ENCODE measurements around the gene SCAI.
"Not testable (repeated sequence)": the region's sequence is repeated elsewhere in the genome, so short reads cannot be mapped to it uniquely, and the experiment has no call there.

Gene SCAI

GRCh38 chr9:125012013-125012412 lies 131.3 kb downstream of the SCAI start:
- not testable (repeated sequence) for DNase-seq

- no peak for DNase-seq
Measured at GRCh38 chr9:125008599-125008998, 134.7 kb downstream of the SCAI start.

- no peak for DNase-seq
Measured at GRCh38 chr9:125003332-125003731, 140.0 kb downstream of the SCAI start.

- DNase-seq, result no peak
Measured at GRCh38 chr9:124983698-124984097, 159.6 kb downstream of the SCAI start.

GRCh38 chr9:124980431-124980830 lies 162.9 kb downstream of the SCAI start:
- DNase-seq, result no peak

- DNase-seq, result peak; percentile 17
Measured at GRCh38 chr9:124975131-124975530, 168.2 kb downstream of the SCAI start.

- DNase-seq, result no peak
Measured at GRCh38 chr9:124973807-124974206, 169.5 kb downstream of the SCAI start.

GRCh38 chr9:124972241-124972770 lies 171.0 kb downstream of the SCAI start:
- no peak for DNase-seq

GRCh38 chr9:124969401-124969800 lies 173.9 kb downstream of the SCAI start:
- no peak for DNase-seq

- DNase-seq, result no peak
Measured at GRCh38 chr9:124968238-124968637, 175.1 kb downstream of the SCAI start.

- peak; percentile 56 for DNase-seq
Measured at GRCh38 chr9:124965775-124966568, 177.4 kb downstream of the SCAI start.

GRCh38 chr9:124964604-124965003 lies 178.7 kb downstream of the SCAI start:
- DNase-seq, result no peak

GRCh38 chr9:124964056-124964455 lies 179.3 kb downstream of the SCAI start:
- peak; percentile 58 for DNase-seq

GRCh38 chr9:124960409-124960752 lies 182.9 kb downstream of the SCAI start:
- DNase-seq, result no peak

GRCh38 chr9:124959671-124960408 lies 183.5 kb downstream of the SCAI start:
- DNase-seq, result peak; percentile 75

GRCh38 chr9:124954255-124954654 lies 189.1 kb downstream of the SCAI start:
- DNase-seq, result no peak

GRCh38 chr9:124950050-124950718 lies 193.1 kb downstream of the SCAI start:
- DNase-seq, result no peak

GRCh38 chr9:124949387-124949786 lies 193.9 kb downstream of the SCAI start:
- no peak for DNase-seq

GRCh38 chr9:124947727-124948391 lies 195.5 kb downstream of the SCAI start:
- DNase-seq, result no peak

GRCh38 chr9:124946167-124946566 lies 197.2 kb downstream of the SCAI start:
- DNase-seq, result no peak

- peak; percentile 61 for DNase-seq
Measured at GRCh38 chr9:124941679-124942561, 201.4 kb downstream of the SCAI start.

Data from EL (cell line).